ENCODE measurements around the gene APOO.

Gene APOO

GRCh38 chrX:23813808-23814207 lies 93.9 kb downstream of the APOO start:
- H4K20me1 ChIP-seq, result no peaks in the 10 kb centered on the region
- H3K27me3 ChIP-seq, result no peaks in the 10 kb centered on the region
- H3K4me1 ChIP-seq, result peaks cover 0 to 74% (median 15%) of the 10 kb centered on the region in 10 experiments; a peak in 12 of 20 replicates
- no peaks in the 10 kb centered on the region for H3K36me3 ChIP-seq
- H3K9me3 ChIP-seq (replicated peaks in 1 of 11), result peaks cover 8 to 15% (median 10%) of the 10 kb centered on the region in 11 experiments; a peak in 18 of 22 replicates
- no peak overlapping the region for H3K9ac ChIP-seq
- no peak for TF ChIP-seq Cebpa-rat (IDR thresholded peaks at IDR 0.05)
- no peak overlapping the region for H3K27ac ChIP-seq
- no peak overlapping the region for H3K4me3 ChIP-seq
- H3K4me2 ChIP-seq, result no peak overlapping the region

GRCh38 chrX:23811656-23812055 lies 96.1 kb downstream of the APOO start:
- H3K27ac ChIP-seq, result peak overlapping the region in 5 of 11 experiments; percentile 61 to 92 (median 86); a peak in 9 of 22 replicates
- no peak overlapping the region; a peak in 1 of 20 replicates for H3K4me3 ChIP-seq
- peak overlapping the region in 5 of 11 experiments; percentile 8 to 88 (median 74); a peak in 9 of 22 replicates for H3K4me2 ChIP-seq
- H3K27me3 ChIP-seq, result no peaks in the 10 kb centered on the region
- no peaks in the 10 kb centered on the region for H3K36me3 ChIP-seq
- H3K9me3 ChIP-seq (replicated peaks in 1 of 11), result peaks cover 8 to 15% (median 10%) of the 10 kb centered on the region in 11 experiments; a peak in 18 of 22 replicates
- peak overlapping the region in 4 of 11 experiments; percentile 67 to 80 (median 78); a peak in 8 of 22 replicates for H3K9ac ChIP-seq
- TF ChIP-seq Cebpa-rat (IDR thresholded peaks at IDR 0.05), result no peak
- no peaks in the 10 kb centered on the region for H4K20me1 ChIP-seq
- H3K4me1 ChIP-seq, result peaks cover 0 to 71% (median 11%) of the 10 kb centered on the region in 10 experiments; a peak in 10 of 20 replicates

- H3K9me3 ChIP-seq (replicated peaks in 1 of 11), result peaks cover 8 to 15% (median 10%) of the 10 kb centered on the region in 11 experiments; a peak in 18 of 22 replicates
- H3K27me3 ChIP-seq, result no peaks in the 10 kb centered on the region
- peak overlapping the region in 5 of 11 experiments; percentile 8 to 88 (median 74); a peak in 9 of 22 replicates for H3K4me2 ChIP-seq
- H3K4me1 ChIP-seq, result peaks cover 0 to 67% (median 11%) of the 10 kb centered on the region in 10 experiments; a peak in 10 of 20 replicates
- peak overlapping the region in 4 of 11 experiments; percentile 67 to 80 (median 78); a peak in 9 of 22 replicates for H3K9ac ChIP-seq
- TF ChIP-seq Cebpa-rat (IDR thresholded peaks at IDR 0.05), result peak in 6 of 11 experiments; percentile 17 to 89 (median 76); a peak in 11 of 22 replicates
- peak overlapping the region in 5 of 11 experiments; percentile 61 to 92 (median 86); a peak in 9 of 22 replicates for H3K27ac ChIP-seq
- H3K4me3 ChIP-seq, result no peak overlapping the region; a peak in 1 of 20 replicates
- no peaks in the 10 kb centered on the region for H4K20me1 ChIP-seq
- H3K36me3 ChIP-seq, result no peaks in the 10 kb centered on the region
Measured at GRCh38 chrX:23811108-23811651, 96.6 kb downstream of the APOO start.

- no peak overlapping the region for H3K4me3 ChIP-seq
- peaks cover 0 to 69% (median 11%) of the 10 kb centered on the region in 10 experiments; a peak in 10 of 20 replicates for H3K4me1 ChIP-seq
- H3K36me3 ChIP-seq, result no peaks in the 10 kb centered on the region
- no peaks in the 10 kb centered on the region for H3K27me3 ChIP-seq
- H3K27ac ChIP-seq, result peak overlapping the region in 5 of 11 experiments; percentile 44 to 92 (median 82); a peak in 9 of 22 replicates
- peak overlapping the region in 4 of 11 experiments; percentile 24 to 79 (median 59); a peak in 5 of 22 replicates for H3K9ac ChIP-seq
- peak overlapping the region in 4 of 11 experiments; percentile 59 to 88 (median 80); a peak in 7 of 22 replicates for H3K4me2 ChIP-seq
- TF ChIP-seq Cebpa-rat (IDR thresholded peaks at IDR 0.05), result no peak
- peaks cover 8 to 15% (median 10%) of the 10 kb centered on the region in 11 experiments; a peak in 18 of 22 replicates for H3K9me3 ChIP-seq (replicated peaks in 1 of 11)
- H4K20me1 ChIP-seq, result no peaks in the 10 kb centered on the region
Measured at GRCh38 chrX:23810279-23810678, 97.5 kb downstream of the APOO start.

GRCh38 chrX:23805389-23805788 lies 102.3 kb downstream of the APOO start:
- H3K4me3 ChIP-seq, result no peak overlapping the region
- H3K4me1 ChIP-seq, result peaks cover 0 to 84% (median 28%) of the 10 kb centered on the region in 10 experiments; a peak in 15 of 20 replicates
- H4K20me1 ChIP-seq, result no peaks in the 10 kb centered on the region
- no peak for TF ChIP-seq Cebpa-rat (IDR thresholded peaks at IDR 0.05)
- no peaks in the 10 kb centered on the region for H3K9me3 ChIP-seq (replicated peaks in 1 of 11)
- H3K27me3 ChIP-seq, result no peaks in the 10 kb centered on the region
- H3K27ac ChIP-seq, result no peak overlapping the region
- no peaks in the 10 kb centered on the region for H3K36me3 ChIP-seq
- H3K9ac ChIP-seq, result no peak overlapping the region
- H3K4me2 ChIP-seq, result peak overlapping the region in 3 of 11 experiments; percentile 69 to 81 (median 76); a peak in 3 of 22 replicates

GRCh38 chrX:23804578-23804977 lies 103.2 kb downstream of the APOO start:
- H3K27ac ChIP-seq, result peak overlapping the region in 2 of 11 experiments; percentile 70 to 79; a peak in 4 of 22 replicates
- no peak for TF ChIP-seq Cebpa-rat (IDR thresholded peaks at IDR 0.05)
- H3K4me1 ChIP-seq, result peaks cover 0 to 81% (median 28%) of the 10 kb centered on the region in 10 experiments; a peak in 15 of 20 replicates
- peak overlapping the region in 4 of 11 experiments; percentile 48 to 81 (median 72); a peak in 8 of 22 replicates for H3K4me2 ChIP-seq
- H3K4me3 ChIP-seq, result no peak overlapping the region
- H3K9ac ChIP-seq, result no peak overlapping the region; a peak in 1 of 22 replicates
- no peaks in the 10 kb centered on the region for H3K36me3 ChIP-seq
- H3K27me3 ChIP-seq, result no peaks in the 10 kb centered on the region
- H3K9me3 ChIP-seq (replicated peaks in 1 of 11), result no peaks in the 10 kb centered on the region
- H4K20me1 ChIP-seq, result no peaks in the 10 kb centered on the region

GRCh38 chrX:23803931-23804381 lies 103.8 kb downstream of the APOO start:
- H3K27ac ChIP-seq, result peak overlapping the region in 3 of 11 experiments; percentile 6 to 79 (median 70); a peak in 5 of 22 replicates
- H3K27me3 ChIP-seq, result no peaks in the 10 kb centered on the region

GRCh38 chrX:23802431-23802830 lies 105.3 kb downstream of the APOO start:
- Histone ChIP-seq H3K36me3 (no peaks in the 10 kb centered on the region), H3K4me3 (no peak overlapping the region), H4K20me1 (no peaks in the 10 kb centered on the region), H3K27me3 (no peaks in the 10 kb centered on the region), H3K27ac (peak overlapping the region in 7 of 11 experiments; percentile 12 to 79 (median 67); a peak in 13 of 22 replicates), H3K9ac (peak overlapping the region in 5 of 11 experiments; percentile 26 to 63 (median 61); a peak in 8 of 22 replicates), H3K4me1 (peaks cover 0 to 70% (median 26%) of the 10 kb centered on the region in 10 experiments; a peak in 15 of 20 replicates), H3K4me2 (peak overlapping the region in 9 of 11 experiments; percentile 10 to 81 (median 48); a peak in 13 of 22 replicates), H3K9me3 (replicated peaks in 1 of 11) (no peaks in the 10 kb centered on the region)
- no peak for TF ChIP-seq Cebpa-rat (IDR thresholded peaks at IDR 0.05)

More at GRCh38 chrX:23803931-23804381, 103.8 kb downstream of the APOO start:
- TF ChIP-seq Cebpa-rat (IDR thresholded peaks at IDR 0.05), result peak; percentile 84 to 98 (median 93)
- no peaks in the 10 kb centered on the region for H3K9me3 ChIP-seq (replicated peaks in 1 of 11)
- peak overlapping the region in 1 of 11 experiments; percentile 5; a peak in 2 of 22 replicates for H3K9ac ChIP-seq
- no peaks in the 10 kb centered on the region for H3K36me3 ChIP-seq
- peak overlapping the region in 7 of 11 experiments; percentile 13 to 81 (median 48); a peak in 12 of 22 replicates for H3K4me2 ChIP-seq
- H3K4me3 ChIP-seq, result no peak overlapping the region
- peaks cover 0 to 81% (median 28%) of the 10 kb centered on the region in 10 experiments; a peak in 15 of 20 replicates for H3K4me1 ChIP-seq
- H4K20me1 ChIP-seq, result no peaks in the 10 kb centered on the region
